NOMO-1 treated with dmso at 0.1 percent for 144 hours (cell line): ENCODE measurements around the gene DYNC1H1.

ENCODE experiments used
- DNase-seq: peaks from one replicate; lab custom pipeline; 2025; ENCODE audit not compliant: unreplicated experiment; lab: John Stamatoyannopoulos, UW

DYNC1H1 gene

DNA sequence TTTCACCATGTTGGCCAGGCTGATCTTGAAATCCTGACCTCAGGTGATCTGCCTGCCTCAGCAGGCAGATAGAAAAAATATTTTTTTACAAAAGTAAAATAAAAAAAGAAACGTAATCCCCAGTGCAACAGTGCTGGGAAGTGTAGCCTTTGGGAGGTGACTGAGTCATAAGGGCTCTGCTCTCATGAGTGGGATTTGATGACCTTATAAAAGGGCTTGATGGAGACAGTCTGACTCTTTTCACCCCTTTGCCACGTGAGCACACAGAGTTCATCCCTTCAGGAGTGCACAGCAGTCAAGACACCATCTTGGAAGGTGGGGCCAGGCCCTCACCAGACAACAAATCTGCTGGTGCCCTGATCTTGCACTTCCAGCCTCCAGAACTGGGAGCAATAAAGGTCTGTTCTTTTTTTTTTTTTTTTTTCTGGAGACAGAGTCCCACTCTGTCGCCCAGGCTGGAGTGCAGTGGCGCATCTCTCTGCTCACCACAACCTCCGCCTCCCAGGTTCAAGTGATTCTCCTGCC, 24.7 kb upstream of the DYNC1H1 start:
- DNase-seq: no peak

DNA sequence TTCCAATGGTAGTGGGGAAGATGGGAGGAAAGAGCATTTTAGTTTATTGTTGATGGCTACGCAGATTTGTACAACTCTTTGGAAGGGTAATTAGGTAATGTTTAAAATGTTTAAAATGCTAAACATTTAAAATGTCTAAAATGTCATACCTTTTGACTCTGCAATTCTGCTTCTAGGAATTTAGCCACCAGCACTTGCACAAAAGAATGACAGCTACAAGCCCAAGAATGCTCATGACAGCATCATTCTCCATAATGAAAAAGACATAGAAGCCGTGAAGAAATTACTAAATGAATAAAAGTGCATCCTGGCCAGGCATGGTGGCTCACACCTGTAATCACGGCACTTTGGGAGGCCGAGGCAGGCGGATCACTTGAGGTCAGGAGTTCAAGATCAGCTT, 19.9 kb upstream of the DYNC1H1 start:
- no peak for DNase-seq

DNA sequence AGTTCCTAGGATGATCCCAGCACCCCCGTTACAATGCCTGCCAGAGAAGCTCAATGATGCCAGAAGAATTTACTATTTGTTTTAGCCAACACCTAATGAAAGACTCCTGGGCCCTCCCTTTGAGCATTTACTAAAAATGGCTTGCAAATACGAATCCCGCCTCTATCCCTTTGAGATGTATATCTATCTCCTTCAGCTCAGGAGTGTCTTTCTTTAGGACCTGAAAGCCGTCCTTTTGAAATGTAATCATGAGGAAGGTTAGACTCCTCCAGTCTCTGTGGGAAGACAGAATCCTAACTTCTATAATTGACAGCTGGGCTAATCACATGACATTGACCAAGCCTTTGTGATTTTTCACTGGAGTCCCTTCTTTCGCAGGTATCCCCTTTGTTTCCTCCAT, 19.2 kb upstream of the DYNC1H1 start:
- DNase-seq: no peak

DNA sequence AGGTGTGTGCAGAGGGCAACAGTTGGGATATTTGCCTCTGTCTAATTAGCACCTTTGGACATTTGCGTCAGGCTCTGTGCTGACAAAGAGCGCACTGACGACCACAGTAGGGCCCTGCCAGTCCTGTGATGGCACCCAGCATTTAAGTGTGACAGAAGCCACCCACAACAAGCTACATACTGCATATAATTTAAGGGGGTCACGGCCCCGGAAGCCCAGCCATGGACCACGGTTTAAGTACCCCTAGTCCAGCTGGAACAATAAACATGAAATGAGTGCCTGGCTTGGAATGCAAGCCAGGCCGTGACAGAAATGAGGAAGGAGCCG, 16.8 kb upstream of the DYNC1H1 start:
- DNase-seq: no peak

DNA sequence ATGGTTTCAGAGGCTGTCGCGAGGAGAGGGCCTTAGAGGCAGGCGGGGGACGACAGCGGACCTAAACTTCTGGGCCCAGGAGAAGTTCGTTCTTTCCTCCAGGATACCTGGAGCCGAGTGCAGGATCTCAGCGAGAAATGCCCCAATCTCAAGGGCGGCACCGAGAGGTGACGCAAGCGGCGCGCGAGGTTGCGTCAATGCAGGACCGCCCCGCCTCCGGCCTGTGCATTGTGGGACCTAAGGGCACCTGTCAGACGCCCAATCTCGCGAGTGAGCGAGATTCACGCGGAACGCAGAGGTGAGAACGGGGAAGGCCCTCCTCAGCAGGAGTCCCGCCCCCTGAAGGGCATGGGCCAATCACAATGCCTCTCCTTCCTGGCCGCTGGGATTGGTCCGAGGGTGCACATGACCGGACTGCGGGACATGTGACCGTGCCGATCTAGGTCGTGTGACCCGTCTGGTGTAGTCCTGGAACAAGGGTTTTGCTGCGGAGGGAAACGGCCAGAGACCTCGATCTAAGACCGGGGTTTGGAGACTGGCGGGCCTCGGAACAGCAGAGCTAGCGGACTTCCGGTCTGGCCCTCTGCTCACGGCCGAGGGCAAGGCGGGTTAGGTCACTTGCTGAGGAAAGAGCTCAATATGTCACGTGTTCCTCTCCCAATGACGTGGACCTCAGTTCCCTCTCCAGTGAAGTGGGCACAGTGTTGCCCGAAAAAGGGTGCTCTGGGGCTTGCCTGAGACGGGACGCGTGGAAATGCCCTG, 16.3 kb upstream of the DYNC1H1 start:
- DNase-seq: peak; percentile 99

DNA sequence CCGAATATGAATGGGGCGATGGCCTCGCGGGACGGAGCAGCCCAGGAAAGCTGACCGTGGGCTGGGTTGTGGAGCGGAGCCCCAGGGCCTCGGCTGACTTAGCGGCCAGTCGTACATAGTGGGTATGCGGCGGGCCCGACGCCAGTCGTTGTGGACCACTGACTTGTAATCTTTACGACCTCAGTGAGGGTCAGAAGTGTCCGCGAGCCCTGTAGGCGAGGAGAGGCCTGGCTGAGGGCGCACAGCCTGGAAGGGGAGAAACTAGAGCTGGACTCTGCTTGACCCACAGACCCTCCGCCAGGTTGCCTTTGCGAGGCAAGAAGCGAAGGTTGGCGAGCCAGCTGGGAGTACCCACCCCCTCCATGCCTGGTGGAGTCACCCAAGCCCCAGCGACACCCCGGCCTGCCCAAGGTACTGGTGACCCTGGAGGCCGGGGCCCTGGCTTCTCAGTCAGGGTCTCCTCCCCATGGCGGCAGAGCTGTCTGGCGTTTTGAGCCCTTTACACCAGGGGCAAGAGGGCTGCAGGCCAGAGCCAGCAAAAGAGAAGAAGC, 15.6 kb upstream of the DYNC1H1 start:
- DNase-seq: no peak

DNA sequence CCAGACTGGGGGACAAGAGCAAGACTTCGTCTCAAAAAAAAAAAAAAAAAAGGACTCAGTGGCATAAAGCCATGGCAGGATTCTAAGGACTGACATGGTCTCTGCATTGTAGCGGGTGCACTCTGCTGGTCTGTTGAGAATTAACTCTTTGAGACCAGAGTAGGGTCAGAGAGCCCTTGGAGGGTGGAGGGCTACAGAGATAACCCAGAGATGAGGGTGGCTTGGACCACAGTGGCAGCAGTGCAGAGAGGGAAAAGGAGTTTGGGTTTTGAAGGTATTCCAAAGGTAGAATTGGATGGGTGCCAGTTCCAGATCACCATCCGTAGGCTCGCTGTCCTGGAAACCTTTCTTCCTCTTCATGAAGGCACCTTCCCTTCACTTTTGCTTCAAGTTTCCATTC, 14.3 kb upstream of the DYNC1H1 start:
- DNase-seq: no peak

DNA sequence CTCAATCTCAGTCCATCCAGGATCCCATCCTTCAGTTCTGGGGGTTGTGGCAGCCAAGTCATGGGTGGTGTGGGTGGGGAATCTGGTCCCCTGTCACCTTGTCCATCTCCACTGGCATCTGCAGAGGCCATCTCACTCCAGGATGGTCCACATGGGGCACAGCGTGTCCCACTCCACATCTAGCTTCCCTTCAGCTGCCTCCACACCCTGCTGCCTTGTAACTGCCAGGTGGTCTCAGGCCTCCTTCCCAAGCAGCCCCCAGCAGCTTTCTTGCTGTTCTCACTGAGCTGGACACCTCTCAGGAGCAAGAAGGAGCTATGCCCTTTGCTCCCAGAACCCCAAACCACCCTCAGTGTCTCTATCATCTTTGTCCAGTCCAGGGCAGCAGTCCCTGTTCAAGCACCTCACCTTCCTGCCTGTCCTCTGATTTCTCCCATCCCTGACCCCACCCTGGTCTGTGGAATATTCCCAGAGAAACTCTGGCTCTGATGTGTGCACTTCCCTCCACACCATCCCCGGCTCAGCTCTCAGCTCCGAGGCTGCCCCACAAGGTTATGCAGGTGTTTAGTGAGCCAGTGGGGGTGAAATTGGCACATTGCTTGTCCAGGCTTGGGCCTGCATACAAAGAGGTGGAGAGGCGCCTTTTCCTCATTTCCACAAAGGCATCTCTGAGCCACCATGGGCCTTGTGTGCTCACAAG, 13.7 kb upstream of the DYNC1H1 start:
- no peak for DNase-seq

DNA sequence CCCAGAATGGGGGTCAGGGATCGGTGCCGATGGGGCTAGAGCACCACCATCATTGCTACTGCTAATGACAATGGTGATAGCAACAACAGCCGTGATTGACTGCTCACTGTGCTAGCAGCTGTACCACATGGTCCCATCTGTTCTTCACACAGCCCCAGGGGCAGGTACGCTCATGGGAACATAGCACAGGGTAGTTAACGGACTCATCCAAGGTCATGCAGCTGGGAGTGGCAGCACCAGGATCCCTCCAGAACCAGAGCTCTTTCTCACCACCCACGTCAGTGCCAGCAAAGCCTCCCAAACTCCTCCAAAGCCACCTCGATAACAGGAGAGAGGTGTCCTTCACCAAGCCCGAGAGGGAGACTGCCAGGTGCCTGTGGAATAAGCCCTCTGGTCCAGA, 11.2 kb upstream of the DYNC1H1 start:
- no peak for DNase-seq

DNA sequence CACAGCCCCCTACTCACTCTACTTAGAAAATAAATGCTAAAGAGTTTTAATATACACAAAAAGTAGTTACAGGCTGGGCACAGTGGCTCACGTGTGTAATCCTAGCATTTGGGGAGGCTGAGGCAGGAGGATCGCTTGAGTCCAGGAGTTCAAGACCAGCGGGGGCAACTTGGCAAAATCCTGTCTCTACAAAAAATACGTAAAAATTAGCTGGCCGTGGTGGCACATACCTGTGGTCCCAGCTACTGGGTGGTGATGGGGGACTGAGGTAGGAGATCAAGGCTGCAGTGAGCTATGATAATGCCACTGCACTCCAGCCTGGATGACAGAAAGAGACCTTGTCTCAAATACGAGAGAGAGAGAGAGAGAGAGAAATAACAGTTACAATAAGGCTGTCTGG, 9.9 kb upstream of the DYNC1H1 start:
- DNase-seq: no peak

DNA sequence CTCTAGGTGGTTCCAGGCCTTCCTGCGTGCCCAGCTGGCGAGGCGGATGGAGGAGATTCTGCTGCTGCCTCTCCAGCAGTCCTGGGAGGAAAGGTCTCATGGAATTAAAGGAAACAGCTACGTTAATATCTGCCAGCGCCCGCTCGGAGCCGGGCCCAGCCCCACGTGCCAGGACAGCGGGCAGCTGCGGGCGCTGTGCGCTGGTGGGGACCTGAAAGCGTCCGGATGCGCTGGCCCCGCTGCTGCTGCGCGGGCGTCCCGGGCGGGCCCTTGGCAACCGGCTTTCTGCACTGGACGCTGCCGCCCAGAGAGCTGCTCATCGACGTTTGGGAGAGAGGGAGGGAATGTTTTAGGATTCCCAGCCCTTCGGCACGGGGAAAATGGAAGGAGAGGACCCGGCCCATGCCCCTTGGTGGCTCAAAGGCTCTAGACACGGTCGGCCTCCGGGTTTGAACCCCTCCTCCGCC, 8.6 kb upstream of the DYNC1H1 start:
- DNase-seq: no peak

DNA sequence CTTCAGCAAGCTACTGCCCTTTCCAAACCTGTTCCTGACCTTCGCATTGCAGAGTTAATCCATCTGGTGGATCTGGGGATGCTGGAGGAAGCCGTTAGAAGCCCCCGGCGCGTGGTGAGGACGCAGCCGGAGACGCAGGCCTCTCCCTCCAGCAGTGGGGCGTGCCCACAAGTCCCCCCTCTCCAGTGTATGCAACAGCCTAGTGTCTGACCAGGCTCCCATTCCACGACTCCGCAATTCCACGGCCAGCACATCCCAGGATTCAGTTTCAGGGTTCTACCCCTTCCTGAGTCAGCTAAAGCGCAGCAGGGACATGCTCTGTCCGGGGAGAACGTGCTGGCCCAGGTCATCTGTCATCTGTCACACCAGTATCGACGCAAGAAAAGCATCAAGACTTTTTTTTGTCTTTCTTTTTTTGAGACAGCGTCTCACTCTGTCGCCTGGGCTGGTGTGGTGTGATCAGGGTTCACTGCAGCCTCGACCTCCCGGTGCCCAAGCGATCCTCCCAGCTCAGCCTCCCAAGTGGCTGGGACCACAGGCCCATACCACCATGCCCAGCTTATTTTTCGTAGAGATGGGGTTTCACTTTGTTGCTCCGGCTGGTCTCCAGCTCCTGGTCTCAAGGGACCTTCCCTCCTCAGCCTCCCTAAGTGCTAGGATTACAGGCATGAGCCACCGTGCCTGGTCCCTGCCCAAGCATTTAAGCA, 8.0 kb upstream of the DYNC1H1 start:
- no peak for DNase-seq

DNA sequence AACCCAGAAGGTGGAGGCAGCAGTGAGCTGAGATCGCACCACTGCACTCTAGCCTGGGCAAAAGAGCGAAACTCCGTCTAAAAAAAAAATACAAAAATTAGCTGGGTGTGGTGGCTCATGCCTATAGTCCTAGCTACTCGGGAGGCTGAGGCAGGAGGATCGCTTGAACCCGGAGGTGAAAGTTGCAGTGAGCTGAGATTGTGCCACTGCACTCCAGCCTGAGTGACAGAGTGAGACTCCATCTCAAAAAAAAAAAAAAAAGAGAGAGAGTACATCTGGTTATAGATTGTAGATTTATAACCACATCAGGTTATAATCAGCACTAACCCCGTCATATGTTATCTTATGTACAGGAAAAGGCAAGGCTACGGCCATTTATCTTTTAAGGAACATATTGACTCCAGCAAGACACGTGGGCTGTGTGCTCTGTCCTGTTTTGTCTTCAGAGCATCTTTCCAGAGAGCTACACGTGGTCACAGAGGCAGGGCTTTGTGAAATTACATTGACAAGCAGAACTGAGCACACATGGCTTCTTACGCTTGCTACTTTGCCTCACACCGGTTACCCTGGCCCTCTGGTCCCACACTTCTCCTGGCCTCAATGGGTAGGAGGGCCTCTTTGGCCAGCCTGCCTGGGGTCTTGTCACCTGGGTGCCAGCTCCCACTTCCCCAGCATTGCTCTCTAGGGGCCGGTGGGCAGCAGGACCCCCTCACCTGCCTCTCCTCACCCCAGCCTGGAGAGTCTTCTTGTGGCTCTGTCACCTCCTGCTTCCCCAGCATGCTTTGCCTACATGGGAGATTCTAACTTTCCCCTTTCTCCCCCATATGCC, 6.8 kb upstream of the DYNC1H1 start:
- DNase-seq: no peak

DNA sequence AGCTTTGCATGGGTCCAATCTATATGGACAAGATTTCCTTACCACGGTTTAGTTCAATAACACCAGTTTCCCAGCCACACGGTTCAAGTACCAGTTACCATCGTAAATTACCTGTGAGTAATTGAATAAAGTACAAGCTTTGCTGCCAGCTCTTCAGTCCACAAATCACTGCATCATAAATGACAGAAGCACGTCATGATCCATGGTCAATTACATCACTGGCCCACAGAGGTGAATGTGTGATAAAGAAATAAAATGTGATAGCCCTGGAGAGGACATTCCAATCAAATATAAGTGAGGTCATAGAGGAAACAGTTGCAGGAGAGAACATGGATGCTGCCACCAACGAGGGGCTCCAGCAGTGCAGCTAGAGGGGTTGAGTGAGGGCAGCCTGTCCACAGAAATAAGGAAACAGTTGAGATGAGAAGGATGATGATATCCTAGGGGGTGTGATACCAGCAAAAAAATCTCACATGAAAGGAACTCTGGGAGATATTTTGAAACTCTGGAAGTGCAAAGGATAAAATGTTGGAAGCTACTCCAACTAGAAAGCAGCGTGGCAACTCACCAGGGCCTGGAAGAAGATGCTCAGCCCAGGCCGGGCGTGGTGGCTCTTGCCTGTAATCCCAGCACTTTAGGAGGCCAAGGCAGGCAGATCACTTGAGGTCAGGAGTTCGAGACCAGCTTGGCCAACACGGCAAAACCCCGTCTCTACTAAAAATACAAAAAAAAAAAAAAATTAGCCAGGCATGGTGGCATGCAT, 5.8 kb upstream of the DYNC1H1 start:
- DNase-seq: no peak

DNA sequence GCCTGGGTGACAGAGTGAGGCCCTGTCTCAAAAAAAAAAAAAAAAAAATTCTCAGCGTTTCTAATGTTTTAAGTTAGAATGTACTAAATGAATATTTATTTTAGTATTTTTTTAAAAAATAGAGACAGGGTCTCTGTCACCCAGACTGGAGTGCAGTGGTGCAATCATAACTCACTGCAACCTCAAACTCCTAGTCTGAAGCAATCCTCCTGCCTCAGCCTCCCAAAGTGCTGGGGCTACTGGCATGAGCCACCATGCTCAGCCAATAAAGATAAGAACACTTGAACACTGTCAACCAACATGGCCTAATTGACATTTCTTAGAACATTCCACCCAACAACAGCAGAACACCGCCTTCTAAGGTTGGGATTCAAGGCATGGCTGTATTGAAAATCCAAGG, 5.1 kb upstream of the DYNC1H1 start:
- DNase-seq: no peak

DNA sequence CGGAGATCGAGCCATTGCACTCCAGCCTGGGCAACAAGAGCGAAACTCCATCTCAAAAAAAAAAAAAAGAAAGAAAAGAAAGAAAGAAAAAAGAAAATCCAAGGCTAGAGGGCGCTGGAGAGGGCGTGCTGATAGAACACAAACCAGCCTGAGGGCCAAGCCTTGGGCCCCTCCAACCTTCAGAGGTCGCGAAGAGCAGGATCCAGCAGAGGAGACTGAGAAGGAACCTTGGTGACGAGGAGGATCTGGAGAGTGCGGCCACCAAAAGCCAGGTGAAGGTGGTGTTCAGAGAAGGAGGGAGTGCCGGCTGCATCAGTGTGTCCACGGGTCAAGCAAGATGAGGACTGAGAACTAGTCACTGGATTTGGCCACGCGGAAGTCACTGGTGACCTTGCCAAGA, 4.1 kb upstream of the DYNC1H1 start:
- DNase-seq: peak; percentile 18

DNA sequence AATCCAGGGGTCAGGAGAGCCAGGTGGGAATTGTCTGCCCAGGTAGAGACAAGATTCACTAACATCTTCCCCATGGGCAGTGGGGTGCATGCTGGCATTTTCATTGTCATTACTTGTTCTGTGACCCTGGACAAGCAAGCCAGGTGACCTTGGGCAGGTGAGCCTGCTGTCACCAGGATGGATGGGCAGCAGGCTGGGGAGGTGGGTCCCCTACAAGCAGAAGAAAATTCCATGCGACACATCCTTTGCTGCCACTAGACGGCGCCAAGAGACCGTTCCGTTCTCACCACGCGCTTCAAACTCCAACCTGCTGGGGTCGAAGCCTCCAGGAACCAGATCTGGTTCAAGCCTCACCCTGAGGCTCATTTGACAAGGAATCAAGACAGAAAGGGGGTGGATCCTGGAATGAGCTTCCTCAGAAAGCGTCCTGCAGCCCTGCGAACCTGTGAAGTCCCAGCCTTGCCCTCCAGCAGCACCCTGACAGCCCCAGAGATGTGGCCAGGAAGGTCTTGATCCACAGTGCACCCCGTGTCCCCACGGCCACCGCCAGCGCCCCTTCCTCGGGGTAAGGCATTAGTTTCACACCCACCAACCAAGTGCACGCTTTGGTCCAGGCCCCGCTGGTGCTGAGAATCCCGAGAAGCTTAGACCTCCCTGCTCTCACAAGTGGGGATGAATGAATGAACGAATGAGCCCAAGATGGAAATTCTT, 3.2 kb upstream of the DYNC1H1 start:
- peak; percentile 79 for DNase-seq

DNA sequence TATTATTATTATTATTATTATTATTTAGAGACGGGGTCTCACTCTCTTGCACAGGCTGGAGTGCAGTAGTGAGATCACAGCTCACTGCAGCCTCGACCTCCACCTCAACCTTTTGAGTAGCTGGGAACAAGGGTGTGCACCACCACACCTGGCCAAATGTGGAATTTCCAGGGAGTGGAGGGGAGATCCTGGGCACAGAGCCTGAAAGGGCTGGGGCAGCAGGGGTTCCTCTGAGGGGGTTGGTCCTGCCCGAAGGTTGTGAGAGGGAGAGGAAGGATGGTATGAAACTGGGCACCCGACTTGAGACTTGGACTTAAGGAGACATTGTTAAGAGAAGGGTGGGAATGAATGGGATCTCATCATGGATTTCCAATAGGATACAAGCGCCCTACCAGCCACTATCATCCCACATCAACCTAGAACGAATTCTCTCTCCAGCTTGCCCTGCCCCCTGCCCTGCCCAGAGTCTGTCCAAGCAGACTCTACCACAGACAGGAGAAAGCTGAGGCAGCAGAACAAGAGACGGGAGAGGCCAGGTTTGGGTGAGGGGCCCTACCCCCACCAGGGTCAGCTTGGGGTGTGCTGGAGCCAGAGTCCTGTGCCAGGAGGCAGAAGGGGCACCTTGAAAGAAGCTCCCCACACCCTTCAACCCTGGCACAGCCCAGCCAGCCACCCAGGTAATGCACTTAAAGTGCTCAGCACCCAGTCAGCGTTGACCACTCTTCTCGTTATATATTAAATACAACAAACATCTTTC, 2.4 kb upstream of the DYNC1H1 start:
- no peak for DNase-seq

DNA sequence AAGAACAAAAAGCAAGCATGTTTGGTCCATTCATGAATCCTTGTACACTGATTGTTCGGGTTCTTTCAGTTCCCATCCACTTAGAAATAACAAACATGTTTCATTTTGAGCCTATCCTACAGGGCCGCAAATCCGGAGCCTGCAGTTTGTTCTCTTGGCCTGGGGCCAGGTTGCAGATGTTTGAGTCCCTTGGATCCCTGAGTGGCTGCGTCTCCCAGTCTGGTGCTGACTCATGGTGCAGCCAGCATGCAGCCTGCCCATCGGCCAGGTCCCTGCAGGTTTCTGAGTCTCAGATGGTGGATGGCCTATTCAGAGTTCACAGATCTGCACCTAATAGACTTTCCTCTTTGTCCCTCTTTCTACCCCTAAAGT, 1.9 kb upstream of the DYNC1H1 start:
- DNase-seq: no peak
